Activated CD4-positive, alpha-beta T cell treated with anti-CD3 and anti-CD28 coated beads, Interleukin-2, amount 10 ng/mL, durations not matched to agents 7 days and 5 days (primary cell): ENCODE results near the gene PAPOLB. TPM values are rescaled to one million over a fixed set of nuclear protein-coding genes. Genes with fewer than 3 reads are reported as not detected.

Experiments used
- CTCF ChIA-PET: fragments of 350-600 bp; sonication (Branson Sonifier 250); formaldehyde crosslinking; loops from one replicate; lab custom pipeline; 2021; ENCODE audit warnings: antibody characterized with exemption; lab: Charles Lee
- POLR2A ChIA-PET: fragments of 350-600 bp; sonication (Branson Sonifier 250); formaldehyde crosslinking; loops from one replicate; lab custom pipeline; 2021; ENCODE audit warnings: antibody characterized with exemption; lab: Charles Lee
- DNase-seq: peaks from one replicate; pipeline ENCODE4 v3.0.0-alpha.2; 2020
- H3K27ac Mint-ChIP-seq: one replicate; pipeline ENCODE4 v1.8.0; 2021; ENCODE audit warnings: mild to moderate bottlenecking, moderate library complexity, mixed read lengths
- H3K27me3 Mint-ChIP-seq: one replicate; pipeline ENCODE4 v1.8.0; 2021; ENCODE audit warnings: mixed read lengths
- H3K36me3 Mint-ChIP-seq: one replicate; pipeline ENCODE4 v1.8.0; 2021; ENCODE audit warnings: low read depth, mixed read lengths
- H3K4me1 Mint-ChIP-seq: one replicate; pipeline ENCODE4 v1.8.0; 2021; ENCODE audit warnings: mixed read lengths
- H3K4me3 Mint-ChIP-seq: one replicate; pipeline ENCODE4 v1.8.0; 2021; ENCODE audit warnings: mild to moderate bottlenecking, moderate library complexity, mixed read lengths
- H3K9me3 Mint-ChIP-seq: one replicate; pipeline ENCODE4 v1.8.0; 2021; ENCODE audit warnings: mixed read lengths
- total RNA-seq, 2 experiments: library from RNA; stranded (reverse); gene quantifications; one replicate each; pipeline ENCODE4 v1.2.3, GENCODE V29; 2021

Gene PAPOLB
- total RNA-seq, 2 experiments from 2014 or later, result 0.05 TPM; not detected in 1

GRCh38 chr7:4849390-4849789 is 12.4 kb downstream of the PAPOLB start:
- Mint-ChIP-seq H3K36me3 (no peaks in the 10 kb centered on the region), H3K9me3 (peaks cover 4% of the 10 kb centered on the region), H3K4me1 (peaks cover 4% of the 10 kb centered on the region), H3K4me3 (no peak overlapping the region), H3K27me3 (peaks cover 11% of the 10 kb centered on the region), H3K27ac (no peak overlapping the region)
- POLR2A ChIA-PET, result no interaction called here
- DNase-seq, result peak; percentile 46
- CTCF ChIA-PET, result no interaction called here

- POLR2A ChIA-PET, result no interaction called here
- H3K4me1 Mint-ChIP-seq, result no peaks in the 10 kb centered on the region
- DNase-seq, result no peak
- H3K36me3 Mint-ChIP-seq, result no peaks in the 10 kb centered on the region
- peaks cover 7% of the 10 kb centered on the region for H3K27me3 Mint-ChIP-seq
- CTCF ChIA-PET, result interaction anchor here (0.6 to 1.1 kb wide), 4 partner anchors 15 to 109 kb away, joined by 3 to 4 read pairs (median 4); no protein-coding TSS in a partner anchor
- H3K4me3 Mint-ChIP-seq, result no peak overlapping the region
- no peak overlapping the region for H3K27ac Mint-ChIP-seq
- no peaks in the 10 kb centered on the region for H3K9me3 Mint-ChIP-seq
Measured at GRCh38 chr7:4845740-4846142, 16.1 kb downstream of the PAPOLB start.

GRCh38 chr7:4842319-4843064 is 19.3 kb downstream of the PAPOLB start:
- no peaks in the 10 kb centered on the region for H3K4me1 Mint-ChIP-seq
- no peak overlapping the region for H3K27ac Mint-ChIP-seq
- peaks cover 5% of the 10 kb centered on the region for H3K27me3 Mint-ChIP-seq
- DNase-seq, result no peak
- ChIA-PET CTCF (interaction anchor here (0.6 kb wide), 1 partner anchor 133 kb away, joined by 3 read pairs; no protein-coding TSS in a partner anchor), POLR2A (no interaction called here)
- H3K9me3 Mint-ChIP-seq, result no peaks in the 10 kb centered on the region
- H3K4me3 Mint-ChIP-seq, result no peak overlapping the region
- no peaks in the 10 kb centered on the region for H3K36me3 Mint-ChIP-seq

- no peaks in the 10 kb centered on the region for H3K36me3 Mint-ChIP-seq
- peaks cover 5% of the 10 kb centered on the region for H3K27me3 Mint-ChIP-seq
- no peaks in the 10 kb centered on the region for H3K9me3 Mint-ChIP-seq
- ChIA-PET CTCF (no interaction called here), POLR2A (no interaction called here)
- no peak overlapping the region for H3K27ac Mint-ChIP-seq
- no peak for DNase-seq
- H3K4me3 Mint-ChIP-seq, result no peak overlapping the region
- no peaks in the 10 kb centered on the region for H3K4me1 Mint-ChIP-seq
Measured at GRCh38 chr7:4841836-4842235, 20.0 kb downstream of the PAPOLB start.

- ChIA-PET POLR2A (no interaction called here), CTCF (interaction anchor here (0.5 kb wide), 1 partner anchor 115 kb away, joined by 3 read pairs; no protein-coding TSS in a partner anchor)
- no peak overlapping the region for H3K27ac Mint-ChIP-seq
- no peaks in the 10 kb centered on the region for H3K36me3 Mint-ChIP-seq
- H3K4me3 Mint-ChIP-seq, result no peak overlapping the region
- no peaks in the 10 kb centered on the region for H3K4me1 Mint-ChIP-seq
- DNase-seq, result no peak
- H3K27me3 Mint-ChIP-seq, result peaks cover 5% of the 10 kb centered on the region
- no peaks in the 10 kb centered on the region for H3K9me3 Mint-ChIP-seq
Measured at GRCh38 chr7:4841007-4841784, 20.6 kb downstream of the PAPOLB start.

- Mint-ChIP-seq H3K4me1 (no peaks in the 10 kb centered on the region), H3K4me3 (no peak overlapping the region), H3K36me3 (no peaks in the 10 kb centered on the region), H3K9me3 (no peaks in the 10 kb centered on the region), H3K27me3 (no peaks in the 10 kb centered on the region), H3K27ac (no peak overlapping the region)
- POLR2A ChIA-PET, result no interaction called here
- CTCF ChIA-PET, result interaction anchor here (0.7 kb wide), 1 partner anchor 34 kb away, joined by 3 read pairs; no protein-coding TSS in a partner anchor
- DNase-seq, result no peak
Measured at GRCh38 chr7:4840079-4840501, 21.7 kb downstream of the PAPOLB start.

- no peaks in the 10 kb centered on the region for H3K36me3 Mint-ChIP-seq
- ChIA-PET POLR2A (no interaction called here), CTCF (no interaction called here)
- no peaks in the 10 kb centered on the region for H3K9me3 Mint-ChIP-seq
- no peak overlapping the region for H3K4me3 Mint-ChIP-seq
- no peak for DNase-seq
- H3K4me1 Mint-ChIP-seq, result no peaks in the 10 kb centered on the region
- no peak overlapping the region for H3K27ac Mint-ChIP-seq
- no peaks in the 10 kb centered on the region for H3K27me3 Mint-ChIP-seq
Measured at GRCh38 chr7:4838626-4839334, 23.1 kb downstream of the PAPOLB start.

- DNase-seq, result no peak
- POLR2A ChIA-PET, result no interaction called here
- no peaks in the 10 kb centered on the region for H3K36me3 Mint-ChIP-seq
- no peaks in the 10 kb centered on the region for H3K4me1 Mint-ChIP-seq
- CTCF ChIA-PET, result no interaction called here
- H3K27me3 Mint-ChIP-seq, result no peaks in the 10 kb centered on the region
- H3K9me3 Mint-ChIP-seq, result no peaks in the 10 kb centered on the region
- H3K4me3 Mint-ChIP-seq, result no peak overlapping the region
- no peak overlapping the region for H3K27ac Mint-ChIP-seq
Measured at GRCh38 chr7:4837803-4838625, 23.8 kb downstream of the PAPOLB start.

GRCh38 chr7:4837041-4837802 is 24.6 kb downstream of the PAPOLB start:
- Mint-ChIP-seq H3K27me3 (no peaks in the 10 kb centered on the region), H3K36me3 (no peaks in the 10 kb centered on the region), H3K4me1 (no peaks in the 10 kb centered on the region), H3K9me3 (no peaks in the 10 kb centered on the region), H3K27ac (no peak overlapping the region), H3K4me3 (no peak overlapping the region)
- CTCF ChIA-PET, result no interaction called here
- DNase-seq, result no peak
- POLR2A ChIA-PET, result no interaction called here

- no peak for DNase-seq
- H3K27ac Mint-ChIP-seq, result no peak overlapping the region
- no peaks in the 10 kb centered on the region for H3K36me3 Mint-ChIP-seq
- CTCF ChIA-PET, result no interaction called here
- no peaks in the 10 kb centered on the region for H3K9me3 Mint-ChIP-seq
- no peaks in the 10 kb centered on the region for H3K4me1 Mint-ChIP-seq
- POLR2A ChIA-PET, result no interaction called here
- no peaks in the 10 kb centered on the region for H3K27me3 Mint-ChIP-seq
- no peak overlapping the region for H3K4me3 Mint-ChIP-seq
Measured at GRCh38 chr7:4836206-4836661, 25.6 kb downstream of the PAPOLB start.

- H3K4me3 Mint-ChIP-seq, result no peak overlapping the region
- DNase-seq, result no peak
- H3K27me3 Mint-ChIP-seq, result no peaks in the 10 kb centered on the region
- no peak overlapping the region for H3K27ac Mint-ChIP-seq
- H3K9me3 Mint-ChIP-seq, result no peaks in the 10 kb centered on the region
- CTCF ChIA-PET, result no interaction called here
- no peaks in the 10 kb centered on the region for H3K4me1 Mint-ChIP-seq
- POLR2A ChIA-PET, result no interaction called here
- H3K36me3 Mint-ChIP-seq, result no peaks in the 10 kb centered on the region
Measured at GRCh38 chr7:4835398-4836205, 26.2 kb downstream of the PAPOLB start.
